ENCODE measurements around the gene TANC1.
"Not testable (repeated sequence)": the region's sequence is repeated elsewhere in the genome, so short reads cannot be mapped to it uniquely, and the experiment has no call there.

TANC1 gene

DNA sequence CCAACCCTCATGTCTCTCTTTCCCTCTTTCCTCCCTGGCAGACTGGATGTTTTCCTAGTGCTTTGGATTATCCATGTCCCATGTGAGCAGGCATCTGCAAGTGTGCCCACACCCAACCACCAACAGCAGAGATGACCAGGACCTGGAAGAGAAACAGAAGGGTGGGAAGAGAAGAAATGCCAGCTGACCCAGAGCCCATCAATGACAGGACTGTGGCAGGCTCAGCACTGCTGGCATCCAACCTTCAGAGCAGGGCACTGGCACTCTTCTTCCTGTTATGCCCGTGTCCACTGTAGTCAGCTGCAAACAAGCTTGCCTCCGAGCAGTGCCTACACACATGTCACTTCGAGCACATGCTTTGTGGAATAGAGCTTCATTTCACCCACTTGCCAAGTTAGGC lies 121.1 kb downstream of the TANC1 start:
- no peak for DNase-seq (ENCODE audit: low read depth)

DNA sequence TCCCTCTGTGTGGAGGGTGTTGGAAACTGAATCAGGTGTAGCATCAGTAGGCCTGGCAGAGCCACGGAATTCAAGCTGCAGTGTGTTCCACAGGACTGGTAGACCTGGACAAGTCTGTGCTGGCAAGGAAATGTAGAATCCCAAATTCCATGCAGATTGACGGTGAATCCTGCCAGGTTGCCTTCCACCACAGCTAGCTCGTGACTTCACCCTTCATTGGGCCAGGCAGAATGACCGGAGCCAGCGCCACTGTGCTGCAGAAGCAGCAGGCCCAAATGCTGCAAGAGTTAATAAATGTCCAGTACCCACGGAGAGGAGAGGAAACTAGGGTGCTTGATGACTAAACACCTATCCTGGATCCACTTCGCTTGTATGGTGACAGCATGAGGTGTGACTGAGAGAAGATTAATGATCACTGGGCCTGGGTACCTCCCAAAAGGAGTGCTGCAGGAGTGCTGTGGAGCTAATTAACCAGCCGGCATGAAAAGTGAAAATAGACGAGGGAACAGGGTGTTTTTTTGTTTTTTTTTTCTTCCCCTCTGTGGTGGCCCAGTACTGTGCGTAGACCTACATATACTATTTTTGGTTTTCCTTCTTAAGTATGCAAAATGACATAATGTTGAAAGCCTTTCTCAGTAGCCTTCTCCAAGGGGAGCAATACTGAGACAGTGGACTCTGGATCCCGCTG lies 122.2 kb downstream of the TANC1 start:
- DNase-seq (ENCODE audit: low read depth): no peak

GRCh38 chr2:159091381-159091780 lies 122.9 kb downstream of the TANC1 start:
- no peak for DNase-seq (ENCODE audit: low read depth)

- DNase-seq (ENCODE audit: low read depth): no peak
Measured at GRCh38 chr2:159091976-159092375, 123.5 kb downstream of the TANC1 start.

DNA sequence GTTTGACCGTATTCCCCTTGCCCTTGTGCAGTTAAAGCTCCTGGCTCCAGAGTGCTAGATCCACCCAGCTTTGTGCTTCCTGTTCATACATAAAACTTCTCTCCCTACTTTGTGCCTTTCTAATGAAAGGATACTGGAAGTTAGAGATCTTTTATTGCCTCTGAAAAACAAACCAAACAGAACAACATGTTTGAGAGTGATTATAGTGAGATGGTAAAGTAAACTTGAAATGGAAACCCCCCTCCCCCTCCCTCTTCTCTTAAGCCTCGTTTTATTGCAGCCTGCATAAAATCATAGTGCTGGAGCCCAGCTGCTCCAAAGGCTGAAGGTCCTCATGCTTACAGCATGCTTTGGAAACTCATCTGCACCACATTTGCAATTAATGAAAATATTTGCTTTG lies 125.1 kb downstream of the TANC1 start:
- DNase-seq (ENCODE audit: low read depth): no peak

- no peak for DNase-seq (ENCODE audit: low read depth)
Measured at GRCh38 chr2:159094173-159094737, 125.8 kb downstream of the TANC1 start.

DNA sequence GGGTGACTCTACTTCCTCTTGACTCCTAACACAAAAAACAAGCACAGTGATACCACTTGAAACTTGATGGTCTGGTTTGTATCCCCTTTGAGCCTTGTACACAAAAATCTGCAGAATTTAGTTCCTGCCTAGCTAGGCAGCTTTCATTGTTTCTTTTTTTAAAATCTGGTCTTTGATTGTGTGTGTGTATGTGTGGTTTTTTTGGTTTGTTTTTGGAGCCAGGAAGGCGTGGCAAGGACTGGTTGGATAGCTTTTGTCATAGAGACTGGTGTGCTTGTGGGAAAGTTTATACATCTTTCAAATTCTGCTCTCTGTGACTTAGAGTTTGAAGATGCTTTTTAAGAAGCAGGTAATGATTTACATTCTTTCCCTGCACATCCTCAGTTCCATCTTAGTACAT lies 127.4 kb downstream of the TANC1 start:
- no peak for DNase-seq (ENCODE audit: low read depth)

- DNase-seq (ENCODE audit: low read depth): not testable (repeated sequence)
Measured at GRCh38 chr2:159096302-159096855, 127.9 kb downstream of the TANC1 start.

GRCh38 chr2:159096901-159097300 lies 128.5 kb downstream of the TANC1 start:
- no peak for DNase-seq (ENCODE audit: low read depth)

GRCh38 chr2:159098361-159098760 lies 129.9 kb downstream of the TANC1 start:
- no peak for DNase-seq (ENCODE audit: low read depth)

DNA sequence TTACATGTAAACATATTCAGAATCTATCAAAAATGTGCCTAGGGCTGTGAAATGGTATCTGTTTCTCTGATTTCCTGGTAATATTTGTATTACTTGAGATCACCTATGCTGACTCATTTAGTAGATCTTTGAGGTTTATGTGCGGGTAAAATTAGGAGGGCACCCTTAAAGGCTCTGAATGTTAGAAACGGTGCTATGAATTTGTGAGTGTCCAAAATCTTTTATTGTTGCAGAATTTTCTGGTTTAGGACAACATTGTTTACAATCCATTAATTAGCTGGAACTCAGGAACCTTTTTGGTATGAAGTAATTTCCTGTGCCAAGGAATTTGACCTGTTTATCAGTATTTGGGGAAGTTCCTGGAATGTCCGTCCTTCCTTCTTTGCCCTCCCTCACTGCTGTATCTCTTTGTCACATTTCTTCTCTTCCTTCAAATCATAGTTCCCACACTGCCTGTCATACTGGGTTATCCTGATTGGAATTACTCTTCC lies 130.5 kb downstream of the TANC1 start:
- no peak for DNase-seq (ENCODE audit: low read depth)

DNA sequence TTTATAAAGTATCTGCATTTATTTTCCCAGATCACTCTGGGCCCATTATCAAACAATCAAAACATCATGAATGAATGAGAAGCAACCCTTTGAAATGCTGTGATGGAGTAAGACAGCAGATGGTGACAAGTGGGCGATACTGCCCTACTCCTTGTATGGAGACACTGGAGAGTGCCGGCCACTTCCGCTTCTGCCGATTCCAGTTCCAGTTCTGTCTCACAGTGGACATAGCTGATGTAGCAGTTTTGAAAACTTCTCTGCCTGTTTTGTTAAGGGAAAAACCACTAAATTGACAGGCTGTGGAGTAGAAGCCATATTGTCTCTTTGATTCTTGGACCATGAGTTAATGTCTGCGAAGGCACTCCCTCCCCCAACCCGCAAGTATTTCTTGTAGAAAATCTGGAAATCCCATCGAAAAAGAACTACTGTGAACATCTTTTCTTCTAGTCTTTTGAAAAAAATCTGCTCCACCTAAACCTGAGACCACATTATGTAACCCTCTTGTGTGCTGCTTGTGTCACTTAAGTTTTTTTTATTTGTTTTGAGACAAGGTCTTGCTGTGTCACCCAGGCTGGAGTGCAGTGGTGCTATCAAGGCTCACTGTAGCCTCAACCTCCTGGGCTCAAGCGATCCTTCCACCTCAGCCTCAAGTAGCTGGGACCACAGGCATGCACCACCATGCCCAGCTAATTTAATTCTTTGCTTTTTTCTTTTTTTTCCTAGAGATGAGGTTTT lies 133.5 kb downstream of the TANC1 start:
- no peak for DNase-seq (ENCODE audit: low read depth)

GRCh38 chr2:159103411-159103810 lies 135.0 kb downstream of the TANC1 start:
- no peak for DNase-seq (ENCODE audit: low read depth)

GRCh38 chr2:159106109-159106508 lies 137.7 kb downstream of the TANC1 start:
- no peak for DNase-seq (ENCODE audit: low read depth)

GRCh38 chr2:159108181-159108893 lies 139.9 kb downstream of the TANC1 start:
- no peak for DNase-seq (ENCODE audit: low read depth)

DNA sequence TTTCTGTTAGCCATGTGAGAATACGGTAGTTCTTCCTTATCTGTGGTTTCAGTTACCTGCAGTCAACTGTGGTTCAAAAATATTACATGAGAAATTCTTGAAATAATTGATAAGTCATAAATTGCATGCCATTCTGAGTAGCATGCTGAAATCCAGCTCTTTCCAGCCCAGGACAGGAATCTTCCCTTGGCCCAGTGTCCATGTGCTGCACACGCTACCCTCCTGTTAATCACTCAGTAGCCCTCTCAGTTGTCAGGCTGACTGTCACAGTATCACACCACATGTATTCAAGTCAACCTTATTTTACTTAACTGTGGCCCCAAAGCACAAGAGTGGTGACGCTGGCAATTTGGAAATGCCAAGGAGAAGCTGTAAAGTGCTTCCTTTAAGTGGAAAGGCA lies 141.1 kb downstream of the TANC1 start:
- no peak for DNase-seq (ENCODE audit: low read depth)

GRCh38 chr2:159110784-159111183 lies 142.3 kb downstream of the TANC1 start:
- DNase-seq (ENCODE audit: low read depth): no peak

DNA sequence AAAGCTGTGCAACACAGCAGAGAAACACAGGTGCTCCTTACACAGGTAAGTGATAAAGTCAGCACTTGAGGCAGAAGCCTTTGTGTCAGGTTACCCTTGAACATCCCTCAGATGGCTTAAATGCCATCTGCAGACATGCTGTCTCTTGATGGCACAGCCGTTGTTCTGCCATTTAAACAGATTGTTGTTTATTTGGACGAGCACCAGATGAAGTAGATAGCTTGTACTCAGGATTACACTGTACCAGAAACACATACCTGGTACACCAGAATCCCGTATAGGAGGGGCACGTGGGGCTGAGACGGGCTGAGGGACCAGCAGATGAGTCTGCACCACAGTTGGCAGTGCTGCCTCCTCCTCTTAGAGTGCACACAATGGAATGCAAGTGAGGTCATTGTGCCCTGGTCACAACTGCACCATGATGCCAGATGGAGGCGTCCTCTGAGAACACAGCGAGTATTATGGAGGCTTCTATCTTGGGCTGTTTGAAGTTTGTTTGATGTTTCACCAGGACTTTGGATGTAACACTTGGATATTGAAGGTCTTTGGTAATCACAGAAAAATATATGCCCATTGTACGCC lies 143.0 kb downstream of the TANC1 start:
- DNase-seq (ENCODE audit: low read depth): no peak

- DNase-seq (ENCODE audit: low read depth): no peak
Measured at GRCh38 chr2:159114835-159115234, 146.4 kb downstream of the TANC1 start.

- no peak for DNase-seq (ENCODE audit: low read depth)
Measured at GRCh38 chr2:159116922-159117321, 148.5 kb downstream of the TANC1 start.

DNA sequence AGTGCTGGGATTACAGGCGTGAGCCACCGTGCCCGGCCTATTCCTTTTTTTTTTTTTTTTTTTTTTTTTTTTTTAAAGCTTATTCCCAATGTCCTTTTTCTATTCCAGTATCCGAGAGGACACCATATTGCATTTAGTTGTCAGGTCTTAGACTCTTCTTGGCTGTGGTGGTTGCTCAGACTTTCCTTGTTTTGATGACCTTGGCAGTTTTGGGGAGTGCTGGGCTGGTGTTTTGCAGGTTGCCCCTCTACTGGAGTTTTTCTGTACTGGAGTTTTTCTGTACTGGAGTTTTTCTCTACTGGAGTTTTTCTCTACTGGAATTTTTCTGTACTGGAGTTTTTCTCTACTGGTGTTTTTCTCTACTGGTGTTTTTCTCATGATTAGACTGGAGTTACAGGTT lies 149.2 kb downstream of the TANC1 start:
- DNase-seq (ENCODE audit: low read depth): no peak

All from activated T-cell treated with anti-CD3 and anti-CD28 coated beads for 24 hours (primary cell).